HG02642 (cell line): ENCODE results near the gene KIAA0319L.
A peak's percentile ranks its signal among the peaks of the same experiment; 100 is the strongest.
"Not testable (repeated sequence)": the region's sequence is repeated elsewhere in the genome, so short reads cannot be mapped to it uniquely, and the experiment has no call there.

Experiments used
- ATAC-seq: cut with Tn5 transposase; IDR thresholded peaks from one replicate; pipeline ENCODE4 v1.9.1; 2021; ENCODE audit warnings: mild to moderate bottlenecking; ENCODE audit not compliant: unreplicated experiment, poor library complexity

Gene KIAA0319L

GRCh38 chr1:35557118-35557610, at the start of gene KIAA0319L:
KIAA0319L (minus strand) TSS chr1:35557403; CDS start chr1:35554491, 2,912 bp downstream.
- peak; percentile 83 for ATAC-seq

DNA sequence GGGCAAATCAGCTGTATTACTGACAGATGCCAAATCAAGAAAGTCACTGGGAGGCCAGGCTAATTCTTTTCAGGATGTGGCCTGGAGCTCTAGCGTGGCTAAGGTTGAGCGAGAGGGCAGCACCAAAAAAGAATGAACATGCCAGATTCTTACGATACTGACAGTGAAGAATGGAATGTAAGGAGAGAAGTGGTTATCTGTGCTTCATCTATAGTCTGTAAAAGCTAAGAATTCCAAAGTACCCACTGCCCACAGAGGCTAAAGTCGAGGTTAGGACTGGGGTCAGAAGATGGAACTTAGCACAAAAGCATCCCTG, 48.6 kb upstream of the KIAA0319L start:
- ATAC-seq: no peak

- no peak for ATAC-seq
Observed at GRCh38 chr1:35605071-35605866, 48.1 kb upstream of the KIAA0319L start.

DNA sequence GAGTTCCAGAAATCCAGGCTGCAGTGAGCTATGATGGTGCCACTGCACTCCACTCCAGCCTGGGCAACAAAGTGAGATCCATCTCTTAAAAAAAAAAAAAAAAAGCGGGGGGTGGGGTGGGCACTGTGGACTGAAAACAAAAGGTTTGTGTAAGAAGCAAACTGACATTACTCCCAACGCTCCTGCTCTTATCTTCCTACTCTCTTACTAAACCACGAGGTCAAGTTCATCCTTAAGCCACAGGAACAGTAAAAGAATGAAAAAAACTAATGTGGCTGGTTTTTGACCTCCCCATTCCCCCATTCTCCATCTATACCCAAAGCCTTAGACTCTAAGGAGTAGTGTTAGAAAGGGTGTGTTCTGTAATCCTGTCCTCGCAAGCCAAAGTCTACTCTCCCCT, 46.7 kb upstream of the KIAA0319L start:
- ATAC-seq: no peak

GRCh38 chr1:35603468-35603867, 46.3 kb upstream of the KIAA0319L start:
- ATAC-seq: no peak

DNA sequence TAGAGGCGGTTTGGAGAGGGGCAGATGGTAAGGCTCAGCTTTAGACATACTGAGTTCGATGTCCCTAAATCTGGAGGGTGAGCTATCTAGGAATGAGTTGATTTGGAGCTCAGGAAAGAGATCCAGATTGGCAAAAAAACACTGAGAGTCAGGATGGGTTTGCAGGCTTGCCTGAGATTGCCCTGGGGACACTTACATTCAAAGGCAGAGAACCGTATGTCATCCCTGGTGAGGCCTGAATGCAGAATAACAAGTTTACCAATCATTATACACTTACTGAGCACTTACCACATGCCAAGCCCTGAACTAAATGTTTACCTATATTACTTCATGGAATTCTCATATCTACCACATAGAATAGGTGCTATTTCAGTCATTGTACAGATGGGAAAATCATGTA, 43.4 kb upstream of the KIAA0319L start:
- ATAC-seq: no peak

- ATAC-seq: no peak
Observed at GRCh38 chr1:35599411-35599810, 42.2 kb upstream of the KIAA0319L start.

DNA sequence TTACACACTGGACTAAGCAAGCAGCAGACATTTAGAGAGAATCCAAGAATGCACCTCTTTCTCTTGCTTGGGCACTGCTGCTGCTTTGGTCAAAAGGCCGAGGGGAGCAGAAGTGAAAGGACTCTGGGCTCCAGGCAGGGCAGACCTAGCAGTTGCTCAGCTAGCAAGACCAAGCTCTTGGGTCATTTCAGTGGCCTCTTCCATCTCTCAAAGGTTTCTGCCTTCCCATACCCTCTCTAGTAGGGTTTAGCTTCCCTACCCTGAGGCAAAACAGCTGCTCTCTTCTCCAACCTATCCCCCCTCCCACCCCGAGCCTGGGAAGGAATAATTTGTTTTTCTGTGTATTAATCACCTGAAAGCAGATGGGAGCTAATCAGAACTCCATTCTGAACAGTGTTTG, 41.7 kb upstream of the KIAA0319L start:
- ATAC-seq: no peak

DNA sequence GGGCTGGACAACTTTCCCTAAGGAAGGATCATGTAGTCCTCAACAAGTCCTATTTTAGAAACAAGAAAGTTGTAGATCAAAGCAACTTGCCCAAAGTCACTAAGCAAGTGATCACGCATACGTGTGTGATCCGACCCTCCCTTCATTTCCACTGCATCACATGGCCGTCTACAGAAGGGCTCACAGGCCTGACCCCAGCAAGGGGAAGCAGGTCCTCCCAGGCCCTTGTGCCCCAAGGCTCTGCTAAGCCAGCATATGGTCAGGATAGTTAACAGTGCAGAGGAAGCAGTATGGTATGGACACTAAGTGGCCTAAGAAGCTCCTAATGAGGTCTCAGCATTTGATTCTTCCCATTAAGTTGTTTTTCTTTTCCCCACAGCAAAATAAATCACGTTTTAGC, 40.7 kb upstream of the KIAA0319L start:
- ATAC-seq: no peak

- ATAC-seq: no peak
Observed at GRCh38 chr1:35595684-35596083, 38.5 kb upstream of the KIAA0319L start.

GRCh38 chr1:35594005-35594760, 37.0 kb upstream of the KIAA0319L start:
- no peak for ATAC-seq

GRCh38 chr1:35592991-35593769, 36.0 kb upstream of the KIAA0319L start:
- ATAC-seq: no peak

DNA sequence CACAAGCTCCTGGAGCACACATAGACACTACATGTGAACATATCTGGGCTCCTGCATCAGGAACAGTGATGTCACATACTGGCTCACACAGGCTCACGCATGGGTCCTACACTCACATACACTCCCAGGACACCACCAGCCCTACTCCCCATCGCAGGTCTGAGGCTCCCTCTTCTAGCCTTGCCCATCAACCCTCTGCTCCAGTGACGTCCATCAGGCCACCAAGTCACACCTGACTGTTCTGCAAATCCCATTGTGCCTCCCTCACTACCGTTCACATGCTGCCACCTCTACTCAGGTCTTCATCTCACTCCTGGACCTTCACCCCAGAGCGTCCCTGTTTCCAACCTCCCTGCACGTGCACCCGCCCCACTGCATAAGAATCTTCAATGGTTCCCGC, 34.0 kb upstream of the KIAA0319L start:
- no peak for ATAC-seq

DNA sequence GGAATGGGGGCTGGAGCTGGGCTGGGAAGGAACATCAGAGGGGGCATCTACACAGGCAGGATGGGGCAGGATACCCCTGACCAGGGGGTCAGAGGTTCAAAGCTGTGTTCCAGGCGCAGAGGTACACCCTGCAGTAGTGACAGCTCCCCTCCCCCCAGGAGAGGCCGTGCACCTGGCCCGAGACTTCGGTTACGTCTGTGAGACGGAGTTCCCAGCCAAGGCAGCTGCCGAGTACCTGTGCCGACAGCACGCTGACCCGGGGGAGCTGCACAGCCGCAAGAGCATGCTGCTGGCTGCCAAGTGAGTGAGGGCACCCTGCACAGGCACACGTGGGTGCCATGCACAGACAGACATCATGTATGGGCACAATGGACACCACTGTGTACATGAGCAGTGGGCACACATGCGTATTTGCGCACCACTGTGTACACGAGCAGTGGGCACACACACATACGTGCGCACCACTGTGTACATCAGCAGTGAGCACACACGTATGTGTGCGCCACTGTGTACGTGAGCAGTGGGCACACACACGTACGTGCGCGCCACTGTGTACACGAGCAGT, 33.4 kb upstream of the KIAA0319L start:
- ATAC-seq: no peak

DNA sequence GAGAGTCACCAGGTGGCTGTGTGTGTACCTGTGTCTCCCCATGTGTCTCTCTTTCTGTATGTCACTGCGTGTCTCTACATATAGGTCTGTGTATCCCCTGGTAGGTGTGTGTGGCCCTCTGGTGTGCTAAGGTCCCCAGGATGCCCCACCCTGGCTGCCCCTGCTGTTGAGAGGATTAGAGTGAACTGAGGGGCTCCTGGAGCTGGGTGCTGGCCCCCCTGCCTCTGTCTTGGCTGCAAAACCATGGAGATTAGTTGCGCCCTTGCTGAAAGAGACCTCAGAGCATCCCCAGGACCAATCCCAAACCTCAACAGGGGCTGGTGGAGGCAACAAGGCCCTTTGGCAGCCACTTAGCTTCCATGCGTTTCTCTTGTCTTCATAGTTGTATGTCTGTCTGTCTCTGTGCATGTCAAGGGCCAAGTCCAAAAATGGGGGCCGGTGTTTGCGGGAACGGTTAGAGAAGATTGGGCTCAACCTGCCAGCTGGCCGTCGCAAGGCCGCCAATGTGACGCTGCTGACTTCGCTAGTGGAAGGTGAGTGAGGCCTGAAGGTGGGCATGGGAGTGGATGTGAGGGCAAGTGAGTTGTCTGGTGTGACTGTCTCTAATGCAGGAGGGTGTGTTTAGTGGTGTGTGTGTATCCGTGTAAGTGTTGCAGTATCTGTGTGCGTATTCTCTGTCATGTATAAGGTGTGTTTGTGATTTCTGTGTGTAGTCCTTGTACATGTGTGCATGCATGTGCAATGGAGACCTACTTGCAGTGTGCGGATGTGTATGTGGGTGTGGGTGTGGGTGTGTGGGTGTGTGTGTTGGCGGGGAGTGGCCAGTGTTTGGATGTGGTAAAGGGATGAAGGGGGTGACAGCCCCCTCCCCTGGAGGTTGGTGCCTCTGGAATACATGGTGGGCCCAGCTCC, 32.6 kb upstream of the KIAA0319L start:
- no peak for ATAC-seq

DNA sequence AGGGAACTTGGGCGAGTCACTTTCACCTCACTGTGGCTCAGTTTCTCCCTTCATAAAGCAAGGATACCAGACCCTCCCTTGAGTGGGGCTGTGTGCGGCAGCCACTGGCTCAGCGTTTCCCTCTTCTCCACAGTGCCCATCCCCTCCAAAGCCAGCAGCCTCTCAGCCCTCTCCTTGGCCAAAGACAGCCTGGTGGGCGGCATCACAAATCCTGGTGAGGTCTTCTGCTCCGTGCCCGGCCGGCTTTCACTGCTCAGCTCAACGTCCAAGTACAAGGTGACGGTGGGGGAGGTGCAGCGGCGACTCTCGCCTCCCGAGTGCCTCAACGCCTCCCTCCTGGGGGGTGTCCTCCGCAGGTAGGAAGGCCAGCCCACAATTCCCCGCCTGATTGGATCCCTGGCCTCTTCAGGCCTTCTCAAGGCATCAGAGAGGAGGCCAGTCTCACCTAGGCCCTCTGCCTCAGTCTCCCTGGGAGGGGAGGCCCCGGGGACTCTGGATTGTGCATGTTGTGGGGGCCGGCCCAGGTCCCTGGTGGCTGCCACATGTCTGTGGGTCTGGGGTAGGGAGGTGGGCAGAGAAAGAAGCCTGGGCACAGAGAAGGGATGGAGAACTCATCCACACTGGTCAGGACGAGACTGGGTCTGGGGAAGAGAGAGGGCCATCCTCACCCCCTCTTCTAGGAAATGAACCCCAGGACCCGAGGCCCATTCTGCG, 31.2 kb upstream of the KIAA0319L start:
- no peak for ATAC-seq

GRCh38 chr1:35587736-35588135, 30.5 kb upstream of the KIAA0319L start:
- no peak for ATAC-seq

DNA sequence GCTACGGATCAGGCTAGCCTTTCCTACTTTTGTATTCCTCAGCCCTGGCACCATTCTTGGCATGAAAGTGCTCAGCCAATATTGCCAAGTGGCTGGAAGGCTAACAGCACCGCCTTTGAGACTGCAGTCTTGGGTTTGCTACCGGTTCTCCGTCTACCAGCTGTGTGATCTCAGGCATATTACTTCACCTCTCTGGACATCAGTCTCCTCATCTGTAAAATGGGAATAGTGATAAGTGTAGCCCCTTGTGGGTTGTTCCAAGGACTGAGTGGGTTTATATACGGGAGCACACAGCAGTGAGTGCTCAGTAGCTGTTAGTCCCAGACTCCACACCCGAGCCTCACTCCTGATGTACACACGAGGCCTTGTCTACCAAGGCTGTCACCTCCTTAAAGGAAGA, 29.6 kb upstream of the KIAA0319L start:
- no peak for ATAC-seq

DNA sequence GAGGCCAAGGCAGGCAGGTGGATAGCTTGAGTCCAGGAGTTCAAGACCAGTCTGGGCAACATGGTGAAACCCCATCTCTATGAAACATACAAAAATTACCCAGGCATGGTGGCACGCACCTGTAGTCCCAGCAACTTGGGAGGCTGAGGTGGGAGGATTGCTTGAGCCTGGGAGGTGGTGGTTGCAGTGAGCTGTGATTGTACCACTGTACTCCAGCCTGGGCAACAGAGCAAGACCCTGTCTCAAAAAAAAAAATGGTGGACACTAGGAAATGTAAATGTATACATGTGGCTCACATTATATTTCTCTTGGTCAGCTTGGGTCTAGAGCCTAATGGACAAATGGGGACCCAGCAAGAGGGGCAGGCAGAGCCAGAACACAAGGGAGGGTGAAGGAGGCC, 28.6 kb upstream of the KIAA0319L start:
- not testable (repeated sequence) for ATAC-seq
